Ascending aorta (tissue), 2 donors: ENCODE measurements around the gene TIPARP. TPM values are rescaled to one million over a fixed set of nuclear protein-coding genes. Genes with fewer than 3 reads are reported as not detected.

ENCODE experiments used
- DNase-seq, 2 donors: peaks; one replicate each; pipeline ENCODE4 v3.0.0-alpha.2; 2019; ENCODE audit warnings: low spot score in 2 of 2
- H3K27ac ChIP-seq, 2 donors: fragments of 200-600 bp; sonication (generic); one replicate each; pipeline ENCODE4 v1.5.1; 2016 to 2017; ENCODE audit warnings: mild to moderate bottlenecking in 1 of 2
- H3K27me3 ChIP-seq: fragments of 200-600 bp; sonication (generic); one replicate; pipeline ENCODE4 v1.5.1; 2017
- H3K36me3 ChIP-seq, 2 donors: fragments of 200-600 bp; sonication (generic); one replicate each; pipeline ENCODE4 v1.5.1; 2016
- H3K4me1 ChIP-seq, 2 donors: fragments of 200-600 bp; sonication (generic); one replicate each; pipeline ENCODE4 v1.5.1; 2016 to 2017; ENCODE audit warnings: mild to moderate bottlenecking in 1 of 2
- H3K4me3 ChIP-seq, 2 donors: fragments of 200-600 bp; sonication (generic); one replicate each; pipeline ENCODE4 v1.5.1; 2016 to 2017; ENCODE audit warnings: mild to moderate bottlenecking in 1 of 2
- H3K9me3 ChIP-seq, 2 donors: fragments of 200-600 bp; sonication (generic); one replicate each; pipeline ENCODE4 v1.5.1; 2016
- CTCF ChIP-seq, 3 experiments: fragments of 200-600 bp in 2 of 3; fragments of 450-650 bp in 1 of 3; sonication (generic) in 2 of 3; IDR thresholded peaks; one replicate each; pipeline ENCODE4 v1.5.1; 2016 to 2019; ENCODE audit warnings: antibody characterized with exemption in 3 of 3, mild to moderate bottlenecking in 1 of 3, moderate library complexity in 1 of 3
- intact Hi-C: fragments of 100-400 bp; cut with DNase I; formaldehyde crosslinking; loops from one replicate; pipeline ENCODE4 v1.15.1; 2023
- total RNA-seq: library from RNA; depleted of rRNA; stranded (reverse); fragments of >200 nt; gene quantifications from one replicate; pipeline ENCODE4 v1.1.0, GENCODE V29; 2016

Gene TIPARP
- total RNA-seq, 1 donor from 2014 or later, result 7.2 TPM

- peaks cover 4 to 20% of the 10 kb centered on the region in 2 donors for H3K4me1 ChIP-seq
- peaks cover 0 to 26% of the 10 kb centered on the region in 2 donors for H3K36me3 ChIP-seq
- no peak for TF ChIP-seq CTCF (IDR thresholded peaks at IDR 0.05)
- intact Hi-C loops, result no loop called here
- no peak overlapping the region for H3K27ac ChIP-seq
- no peaks in the 10 kb centered on the region for H3K9me3 ChIP-seq
- no peaks in the 10 kb centered on the region for H3K27me3 ChIP-seq
- no peak for DNase-seq
- peak overlapping the region; percentile 70 to 92 for H3K4me3 ChIP-seq
These were observed 2.5 kb downstream of the TIPARP start for GRCh38 chr3:156676768-156677479.

GRCh38 chr3:156677536-156677935 lies 3.1 kb downstream of the TIPARP start:
- no peak for DNase-seq
- Histone ChIP-seq H3K27ac (no peak overlapping the region), H3K4me1 (peaks cover 4 to 21% of the 10 kb centered on the region in 2 donors), H3K4me3 (no peak overlapping the region), H3K9me3 (no peaks in the 10 kb centered on the region), H3K27me3 (no peaks in the 10 kb centered on the region), H3K36me3 (peaks cover 0 to 26% of the 10 kb centered on the region in 2 donors)
- intact Hi-C loops, result no loop called here
- no peak for TF ChIP-seq CTCF (IDR thresholded peaks at IDR 0.05)

- no peaks in the 10 kb centered on the region for H3K9me3 ChIP-seq
- no peak for TF ChIP-seq CTCF (IDR thresholded peaks at IDR 0.05)
- DNase-seq, result no peak
- no peak overlapping the region for H3K27ac ChIP-seq
- H3K36me3 ChIP-seq, result peaks cover 0 to 26% of the 10 kb centered on the region in 2 donors
- intact Hi-C loops, result no loop called here
- H3K27me3 ChIP-seq, result no peaks in the 10 kb centered on the region
- H3K4me1 ChIP-seq, result peaks cover 9 to 21% of the 10 kb centered on the region in 2 donors
- no peak overlapping the region for H3K4me3 ChIP-seq
These were observed 3.8 kb downstream of the TIPARP start for GRCh38 chr3:156678197-156678596.

- intact Hi-C loops, result no loop called here
These were observed 6.0 kb downstream of the TIPARP start for GRCh38 chr3:156680243-156680914.

GRCh38 chr3:156681002-156681401 lies 6.6 kb downstream of the TIPARP start:
- peaks cover 18 to 22% of the 10 kb centered on the region in 2 donors for H3K4me1 ChIP-seq
- no peaks in the 10 kb centered on the region for H3K9me3 ChIP-seq
- no peak for TF ChIP-seq CTCF (IDR thresholded peaks at IDR 0.05)
- no peaks in the 10 kb centered on the region for H3K27me3 ChIP-seq
- peaks cover 0 to 26% of the 10 kb centered on the region in 2 donors for H3K36me3 ChIP-seq
- intact Hi-C loops, result no loop called here
- no peak for DNase-seq
- no peak overlapping the region for H3K27ac ChIP-seq
- peak overlapping the region in 1 of 2 donors; percentile 14 for H3K4me3 ChIP-seq

More at GRCh38 chr3:156680243-156680914, 6.0 kb downstream of the TIPARP start:
- H3K27ac ChIP-seq, result no peak overlapping the region
- H3K27me3 ChIP-seq, result no peaks in the 10 kb centered on the region
- peaks cover 0 to 26% of the 10 kb centered on the region in 2 donors for H3K36me3 ChIP-seq
- TF ChIP-seq CTCF (IDR thresholded peaks at IDR 0.05), result no peak
- no peak for DNase-seq
- H3K9me3 ChIP-seq, result no peaks in the 10 kb centered on the region
- H3K4me1 ChIP-seq, result peaks cover 13 to 19% of the 10 kb centered on the region in 2 donors
- peak overlapping the region; percentile 12 to 23 for H3K4me3 ChIP-seq
